Hepatocyte (in vitro differentiated cells): ENCODE results near the gene CTNNA1.

Experiments used
- EZH2 ChIP-seq: fragments of 200-600 bp; sonication (generic); IDR thresholded peaks from 2 replicates; pipeline ENCODE4 v1.6.1; 2016; ENCODE audit warnings: antibody characterized with exemption, mild to moderate bottlenecking, borderline replicate concordance
- EZH2phosphoT487 ChIP-seq: fragments of 200-600 bp; sonication (generic); IDR thresholded peaks from one replicate; pipeline ENCODE4 v1.6.1; 2018; ENCODE audit warnings: antibody characterized with exemption, mild to moderate bottlenecking, low read depth, moderate library complexity; ENCODE audit not compliant: unreplicated experiment, severe bottlenecking
- TF ChIP-seq, protein P1 (sequence below): fragments of 200-600 bp; sonication (generic); IDR thresholded peaks from 2 replicates; pipeline ENCODE4 v1.5.1; 2016; ENCODE audit warnings: antibody characterized with exemption, mild to moderate bottlenecking; ENCODE audit not compliant: poor library complexity

DNA sequence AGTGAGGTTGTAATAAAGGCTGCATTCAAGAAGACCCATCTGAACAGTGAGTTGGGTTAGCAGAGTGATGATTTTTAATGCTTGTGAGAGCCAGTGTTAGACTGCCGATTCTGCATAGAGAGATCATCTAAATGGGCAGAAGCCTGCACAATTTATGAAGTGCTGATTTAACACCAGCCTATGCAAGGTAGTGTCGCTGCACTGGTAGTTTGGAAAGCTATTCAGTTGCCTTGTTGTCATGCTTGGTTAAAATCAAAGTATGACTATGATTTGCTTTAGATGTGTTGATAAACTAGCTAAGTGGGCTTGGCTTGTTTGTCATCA, 122.3 kb downstream of the CTNNA1 start:
- TF ChIP-seq EZH2phosphoT487, result no peak
- TF ChIP-seq, protein P1, sequence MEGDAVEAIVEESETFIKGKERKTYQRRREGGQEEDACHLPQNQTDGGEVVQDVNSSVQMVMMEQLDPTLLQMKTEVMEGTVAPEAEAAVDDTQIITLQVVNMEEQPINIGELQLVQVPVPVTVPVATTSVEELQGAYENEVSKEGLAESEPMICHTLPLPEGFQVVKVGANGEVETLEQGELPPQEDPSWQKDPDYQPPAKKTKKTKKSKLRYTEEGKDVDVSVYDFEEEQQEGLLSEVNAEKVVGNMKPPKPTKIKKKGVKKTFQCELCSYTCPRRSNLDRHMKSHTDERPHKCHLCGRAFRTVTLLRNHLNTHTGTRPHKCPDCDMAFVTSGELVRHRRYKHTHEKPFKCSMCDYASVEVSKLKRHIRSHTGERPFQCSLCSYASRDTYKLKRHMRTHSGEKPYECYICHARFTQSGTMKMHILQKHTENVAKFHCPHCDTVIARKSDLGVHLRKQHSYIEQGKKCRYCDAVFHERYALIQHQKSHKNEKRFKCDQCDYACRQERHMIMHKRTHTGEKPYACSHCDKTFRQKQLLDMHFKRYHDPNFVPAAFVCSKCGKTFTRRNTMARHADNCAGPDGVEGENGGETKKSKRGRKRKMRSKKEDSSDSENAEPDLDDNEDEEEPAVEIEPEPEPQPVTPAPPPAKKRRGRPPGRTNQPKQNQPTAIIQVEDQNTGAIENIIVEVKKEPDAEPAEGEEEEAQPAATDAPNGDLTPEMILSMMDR, result no peak
- no peak for TF ChIP-seq EZH2
